HG02981 (cell line): ENCODE data around the gene EPS8L3.

Source experiments
- ATAC-seq: cut with Tn5 transposase; IDR thresholded peaks from one replicate; pipeline ENCODE4 v1.9.1; 2021; ENCODE audit warnings: mild to moderate bottlenecking, moderate library complexity; ENCODE audit not compliant: unreplicated experiment

Gene EPS8L3

DNA sequence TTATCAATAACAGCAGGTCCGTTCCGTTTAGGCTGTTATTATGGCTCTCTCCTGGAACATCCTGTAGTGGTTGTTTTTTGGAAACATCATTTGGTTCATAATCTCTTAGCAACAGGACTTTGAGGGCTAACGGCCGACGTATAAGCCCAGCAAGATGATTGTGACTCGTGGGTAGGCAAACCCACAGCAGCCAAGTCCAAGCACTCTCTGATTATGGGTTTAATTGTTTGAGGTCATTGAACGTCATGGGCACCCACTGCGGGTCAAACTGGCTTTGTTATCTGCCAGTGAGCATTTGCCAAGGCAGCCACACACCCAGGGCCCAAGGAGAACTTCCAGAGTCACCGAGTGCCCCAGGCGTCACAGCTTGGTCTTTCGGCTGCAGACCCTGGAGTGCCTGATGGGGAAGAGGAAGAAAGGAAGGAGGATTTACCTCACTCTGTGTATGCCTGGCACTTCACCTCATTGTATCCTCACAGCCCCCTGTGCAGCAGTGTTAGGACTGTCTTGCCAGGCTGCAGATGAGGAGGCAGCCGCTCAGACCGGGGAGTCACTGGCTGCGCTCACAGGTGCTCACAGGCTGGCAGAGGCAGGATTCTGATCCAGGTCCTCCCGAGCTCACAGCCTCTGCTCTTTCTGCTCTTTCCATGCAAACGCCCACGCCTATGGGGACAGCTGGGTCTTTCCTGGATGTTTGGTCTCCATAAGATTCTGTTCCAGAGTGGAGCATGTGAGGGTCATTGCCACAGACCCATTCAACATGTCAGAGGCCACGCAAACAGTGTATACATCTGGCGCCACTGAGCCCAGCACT lies 30.8 kb upstream of the EPS8L3 start:
- no peak for ATAC-seq

DNA sequence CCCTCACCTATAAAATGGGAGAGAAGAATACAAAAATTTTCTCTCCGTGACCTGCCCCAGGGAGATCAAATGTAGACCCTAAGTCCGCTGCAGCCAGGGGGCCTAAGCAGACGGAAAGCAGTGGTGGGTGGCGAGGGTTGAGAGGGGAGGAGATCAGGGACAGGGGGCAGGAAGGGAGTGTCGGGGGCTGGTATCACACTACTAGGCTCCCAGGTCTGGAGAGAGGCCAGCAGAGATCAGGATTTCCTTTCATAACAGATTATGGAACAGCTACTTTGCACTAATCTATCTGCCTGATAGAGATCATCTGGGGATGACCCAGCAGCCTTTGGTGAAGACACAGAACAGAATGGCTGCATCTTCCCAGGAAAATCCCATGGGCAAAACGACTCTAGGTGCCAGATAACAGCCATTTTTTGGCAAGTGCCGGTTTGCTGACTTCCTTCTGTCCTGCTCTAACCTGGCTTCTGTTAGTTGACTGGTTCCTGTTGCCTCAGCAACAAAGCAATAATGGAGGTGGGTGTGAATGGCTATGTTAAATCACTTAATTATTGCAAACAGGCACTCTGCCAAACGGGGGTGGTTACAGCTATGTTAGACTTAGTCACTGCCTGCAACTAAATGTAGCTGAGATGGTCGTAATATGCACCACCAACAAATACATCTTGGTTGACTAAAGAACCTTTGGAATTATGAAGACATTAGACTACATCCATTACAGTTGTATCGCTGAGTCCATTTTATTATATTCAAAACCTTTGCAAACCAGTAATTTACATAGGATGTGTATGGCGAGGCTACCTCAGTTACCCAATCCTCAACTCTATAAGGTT lies 30.0 kb upstream of the EPS8L3 start:
- ATAC-seq = no peak

- no peak for ATAC-seq
Observed at GRCh38 chr1:109793089-109793485, 29.4 kb upstream of the EPS8L3 start.

DNA sequence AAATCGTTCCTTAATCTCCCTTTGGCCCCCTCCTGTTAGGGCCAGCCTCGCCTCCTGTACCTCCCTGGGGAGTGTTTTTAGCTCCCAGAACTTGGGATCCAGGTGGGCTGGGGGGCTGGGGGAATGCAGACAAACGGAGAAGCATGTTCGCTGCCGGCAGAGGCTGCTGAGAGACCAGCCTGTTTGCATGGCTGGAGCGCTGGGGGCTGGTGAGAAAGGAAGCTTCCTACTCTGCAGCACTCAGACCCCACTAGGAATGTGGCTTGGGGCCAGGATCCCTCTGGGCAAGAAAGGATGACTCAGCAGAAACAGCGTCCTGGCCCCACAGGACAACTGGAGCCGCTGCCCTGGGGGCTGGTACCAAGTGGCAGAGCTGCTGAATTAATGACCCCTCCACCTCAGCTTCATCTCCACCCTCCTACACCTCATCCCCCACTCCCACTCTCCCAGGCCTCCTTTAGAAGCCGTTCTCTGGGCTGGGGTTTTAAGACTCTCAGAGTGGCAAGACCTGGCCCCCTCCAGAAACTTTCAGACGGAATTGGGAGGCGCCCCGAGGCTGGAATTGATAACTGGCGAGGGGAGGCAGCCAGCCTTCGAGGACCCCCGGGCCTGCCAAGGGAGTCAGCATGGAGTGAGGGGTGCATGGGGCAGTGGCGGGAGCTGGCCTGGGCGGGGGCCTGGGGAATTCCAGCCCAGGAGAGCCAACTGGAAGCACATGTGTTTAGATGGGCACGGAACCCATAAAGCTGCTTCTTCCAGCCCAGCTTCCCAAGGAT lies 28.5 kb upstream of the EPS8L3 start:
- ATAC-seq = no peak

DNA sequence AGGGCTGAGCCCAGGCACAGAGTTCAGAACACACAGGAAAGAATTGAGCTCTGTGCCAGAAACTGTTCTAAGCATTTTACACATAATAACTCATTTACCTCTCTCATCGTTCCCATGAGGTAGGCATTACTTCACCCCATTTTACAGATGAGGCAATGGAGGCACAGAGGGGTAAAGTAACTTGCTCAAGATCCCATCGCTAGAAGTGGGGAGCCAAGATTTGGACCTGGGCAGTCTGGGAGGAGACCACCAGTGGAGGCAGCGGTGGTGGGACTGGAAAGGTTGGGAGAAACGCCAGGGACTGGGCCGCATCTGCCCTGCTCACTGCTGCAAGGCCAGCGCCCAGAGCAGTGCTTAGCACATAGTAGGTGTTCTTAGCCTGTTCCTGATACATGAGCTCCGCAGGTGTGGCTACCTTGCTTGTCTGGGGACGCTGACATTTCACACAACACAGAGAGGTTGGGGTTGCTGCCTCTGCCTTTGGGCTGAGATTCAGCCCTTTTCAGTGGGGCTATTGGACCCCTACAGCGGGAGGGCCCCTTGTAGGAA lies 27.8 kb upstream of the EPS8L3 start:
- ATAC-seq = no peak

DNA sequence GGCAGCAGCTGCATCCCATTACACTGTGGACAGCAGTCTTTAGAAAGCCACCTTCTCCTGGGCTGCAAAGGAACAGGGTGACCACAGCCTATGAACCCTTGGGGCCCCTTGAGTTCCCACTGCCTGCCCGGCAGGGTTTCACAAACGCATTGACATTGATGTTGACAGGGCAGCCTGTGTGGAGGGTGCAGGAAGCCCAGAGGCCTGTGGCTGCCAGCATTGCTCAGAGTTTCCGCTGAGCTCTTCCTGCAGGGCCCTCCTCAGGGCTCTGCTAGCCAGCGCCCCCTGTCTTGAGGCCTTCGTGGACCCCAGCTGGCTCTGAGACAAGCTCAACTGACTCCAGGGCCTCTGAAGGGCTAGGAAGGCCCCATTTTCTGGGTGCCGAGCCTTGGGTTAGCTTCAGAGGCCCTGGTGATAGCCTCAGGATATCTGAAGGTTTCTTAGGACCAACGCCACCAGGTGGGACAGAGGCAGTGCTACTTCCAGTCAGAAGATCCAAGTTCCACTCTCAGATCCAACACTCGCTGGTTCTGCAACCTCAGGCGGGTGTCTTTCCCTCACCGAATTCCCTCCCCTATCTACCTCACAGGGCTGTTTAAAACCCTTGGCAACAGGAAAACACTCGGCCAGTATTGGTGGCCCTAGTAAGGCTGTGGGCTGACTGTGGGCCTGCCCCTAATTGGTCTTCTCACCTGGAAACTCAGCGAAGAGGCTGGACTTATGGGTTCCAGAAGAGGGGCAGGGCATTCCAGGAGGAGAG lies 27.2 kb upstream of the EPS8L3 start:
- ATAC-seq = peak; percentile 68

DNA sequence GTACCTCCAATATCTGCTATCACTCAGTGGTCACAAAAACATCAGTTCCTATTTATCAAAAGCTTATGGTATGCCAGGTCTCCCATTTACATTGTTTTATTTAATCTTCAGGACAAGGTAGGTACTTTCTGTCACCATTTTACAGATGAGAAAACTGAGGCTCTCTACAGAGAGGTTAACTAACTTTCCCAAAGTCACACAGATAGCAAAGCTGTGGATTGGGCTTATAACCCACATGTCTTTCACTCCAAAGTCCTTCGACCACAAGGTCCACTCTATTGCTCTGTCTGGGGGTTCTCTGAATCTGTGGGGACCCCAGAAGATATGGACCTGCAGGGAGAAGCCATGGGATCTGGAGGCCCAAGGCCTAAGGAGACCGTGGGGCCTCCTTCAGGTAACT lies 26.6 kb upstream of the EPS8L3 start:
- no peak for ATAC-seq

GRCh38 chr1:109789551-109790180 lies 25.9 kb upstream of the EPS8L3 start:
- no peak for ATAC-seq

DNA sequence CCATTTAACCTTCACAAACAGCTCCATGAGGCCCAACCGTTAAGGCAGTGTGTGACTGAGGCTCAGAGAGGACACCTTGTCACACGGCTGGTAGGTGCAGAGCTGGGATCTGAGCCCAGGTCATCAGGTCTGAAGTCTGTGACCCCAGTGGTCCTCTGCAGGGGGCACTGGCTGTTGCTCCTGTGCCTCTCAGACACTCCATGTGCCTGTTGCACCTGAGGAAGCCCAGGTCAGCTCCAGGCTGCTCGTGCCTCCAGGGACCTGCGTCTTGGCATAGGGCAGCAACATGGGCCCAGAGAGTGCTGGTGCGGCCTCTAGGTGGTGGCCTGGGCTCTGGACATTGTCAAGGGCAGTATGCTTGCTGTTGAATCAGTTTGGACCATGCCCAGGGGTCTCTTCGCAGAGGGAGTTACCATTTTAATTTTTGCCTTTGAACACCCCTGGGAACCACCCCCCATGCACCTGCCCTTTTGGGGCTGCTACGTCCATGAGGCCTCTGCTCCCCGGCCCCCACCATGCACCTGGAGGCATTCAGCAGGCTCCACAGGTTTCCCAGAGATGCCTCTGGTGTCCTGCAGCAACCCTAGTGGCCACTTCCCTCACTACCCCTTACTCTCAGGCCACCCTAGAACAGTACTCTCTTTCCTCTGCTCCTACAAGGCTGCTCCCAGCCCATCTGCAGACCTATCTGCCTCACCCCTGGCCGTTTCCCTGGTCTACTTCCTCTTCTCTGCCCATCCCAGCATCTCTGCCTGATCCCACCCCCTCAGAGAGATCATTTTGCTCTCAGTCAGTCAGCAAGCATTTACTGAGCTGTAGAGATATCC lies 25.2 kb upstream of the EPS8L3 start:
- no peak for ATAC-seq

GRCh38 chr1:109787845-109788601 lies 24.3 kb upstream of the EPS8L3 start:
- ATAC-seq = no peak

- ATAC-seq = no peak
Observed at GRCh38 chr1:109787211-109787844, 23.6 kb upstream of the EPS8L3 start.

GRCh38 chr1:109786531-109787021 lies 22.9 kb upstream of the EPS8L3 start:
- ATAC-seq = no peak

DNA sequence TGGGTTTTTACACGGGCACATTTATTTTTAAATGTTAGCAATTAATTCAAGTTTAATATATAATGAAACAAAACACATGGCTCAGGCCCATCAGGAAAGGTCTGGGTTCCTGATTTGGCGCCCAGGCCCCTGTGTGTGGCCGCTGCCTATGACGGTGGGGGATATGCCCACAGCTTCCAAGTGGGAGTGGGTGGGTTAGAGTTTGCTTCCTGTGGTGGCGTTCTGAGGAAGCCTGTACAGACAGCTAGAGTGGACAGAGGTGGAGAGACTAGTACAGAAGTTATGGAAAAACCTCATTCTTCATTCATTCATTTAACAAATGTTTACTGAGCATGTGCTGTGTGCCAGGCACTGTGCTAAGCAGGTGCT lies 22.4 kb upstream of the EPS8L3 start:
- ATAC-seq = no peak

- no peak for ATAC-seq
Observed at GRCh38 chr1:109785446-109786111, 21.9 kb upstream of the EPS8L3 start.

GRCh38 chr1:109784551-109785252 lies 21.0 kb upstream of the EPS8L3 start:
- no peak for ATAC-seq

- no peak for ATAC-seq
Observed at GRCh38 chr1:109783436-109783835, 19.7 kb upstream of the EPS8L3 start.

GRCh38 chr1:109782927-109783326 lies 19.2 kb upstream of the EPS8L3 start:
- no peak for ATAC-seq
